Stimulated activated CD4-positive, alpha-beta T cell treated with anti-CD3 and anti-CD28 coated beads, Interleukin-2, amount 100 ng/mL, for 24 hours (primary cell): Measurements from ENCODE around the gene RAB44.
"Not testable (repeated sequence)": the region's sequence is repeated elsewhere in the genome, so short reads cannot be mapped to it uniquely, and the experiment has no call there.

Experiments
- DNase-seq, 2 donors: peaks; one replicate each; pipeline ENCODE4 v3.0.0-alpha.2; 2020

RAB44 gene

DNA sequence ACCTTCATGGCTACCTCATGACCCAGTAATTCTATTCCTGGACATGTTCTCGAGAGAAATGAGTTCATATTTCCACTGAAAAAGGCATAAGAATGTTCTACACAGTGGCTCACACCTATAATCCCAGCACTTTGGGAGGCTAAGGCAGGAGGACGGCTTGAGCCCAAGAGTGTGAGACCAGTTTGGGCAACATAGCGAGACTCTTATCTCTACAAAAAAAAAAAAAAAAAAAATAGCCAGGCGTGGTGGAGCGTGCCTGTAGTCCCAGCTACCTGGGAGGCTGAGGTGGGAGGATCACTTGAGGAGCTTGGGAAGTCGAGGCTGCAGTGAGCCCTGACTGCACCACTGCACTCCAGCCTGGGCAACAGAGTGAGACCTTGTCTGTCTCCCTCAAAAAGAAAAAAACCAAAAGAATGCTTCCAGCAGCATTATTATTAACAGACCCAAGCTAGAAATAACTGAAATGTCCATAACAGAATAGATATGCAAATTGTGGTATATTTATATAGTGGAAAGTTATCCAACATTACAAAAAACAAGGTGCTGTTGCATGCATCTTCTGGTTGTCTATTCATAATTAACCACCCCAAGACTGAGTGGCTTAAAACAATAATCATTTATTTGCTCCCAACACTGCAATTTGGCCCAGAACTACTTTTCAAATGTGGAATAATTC, 9.4 kb upstream of the RAB44 start:
- no peak for DNase-seq

DNA sequence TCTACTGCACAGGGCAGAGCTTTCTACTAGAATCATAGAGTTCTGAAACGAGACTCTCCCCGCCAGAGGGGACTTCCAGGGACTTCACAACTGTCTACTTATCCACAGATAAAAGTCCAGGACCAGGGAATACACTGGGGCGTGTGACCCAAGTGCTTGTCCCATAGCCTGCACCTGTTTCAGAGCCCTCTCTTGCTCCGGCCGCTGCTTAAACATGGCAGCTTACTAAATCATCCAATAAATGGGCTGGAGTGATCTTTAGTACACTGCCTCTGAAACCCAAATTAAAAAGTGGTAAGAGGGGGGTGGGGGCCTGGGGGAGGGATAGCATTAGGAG, 8.9 kb upstream of the RAB44 start:
- DNase-seq = no peak

- DNase-seq = no peak
Measured at GRCh38 chr6:36691011-36691410, 6.6 kb upstream of the RAB44 start.

DNA sequence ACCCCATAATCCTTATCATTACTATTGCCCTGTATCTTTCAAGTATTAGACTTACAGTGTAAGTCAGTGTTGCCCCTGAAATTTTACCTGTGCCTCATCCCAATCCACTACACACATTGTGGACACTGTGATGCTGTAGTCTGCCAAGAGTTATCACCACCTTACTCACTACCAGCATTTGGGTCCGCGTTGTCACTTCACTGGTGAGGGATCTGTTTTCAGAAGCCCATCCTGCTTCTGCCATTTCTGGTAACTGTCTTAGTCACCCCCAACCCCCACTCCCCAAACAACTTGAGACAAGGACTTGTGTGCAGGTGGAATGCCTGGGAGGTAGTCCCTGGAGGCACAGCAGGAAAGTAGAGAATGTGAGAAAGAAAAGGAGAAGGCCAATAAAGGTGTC, 6.0 kb upstream of the RAB44 start:
- DNase-seq = no peak

GRCh38 chr6:36692220-36692619, 5.4 kb upstream of the RAB44 start:
- DNase-seq = no peak

- DNase-seq = no peak
Measured at GRCh38 chr6:36692861-36693702, 4.5 kb upstream of the RAB44 start.

GRCh38 chr6:36694616-36695015, 3.0 kb upstream of the RAB44 start:
- DNase-seq = no peak

- DNase-seq = no peak
Measured at GRCh38 chr6:36695414-36695813, 2.2 kb upstream of the RAB44 start.

DNA sequence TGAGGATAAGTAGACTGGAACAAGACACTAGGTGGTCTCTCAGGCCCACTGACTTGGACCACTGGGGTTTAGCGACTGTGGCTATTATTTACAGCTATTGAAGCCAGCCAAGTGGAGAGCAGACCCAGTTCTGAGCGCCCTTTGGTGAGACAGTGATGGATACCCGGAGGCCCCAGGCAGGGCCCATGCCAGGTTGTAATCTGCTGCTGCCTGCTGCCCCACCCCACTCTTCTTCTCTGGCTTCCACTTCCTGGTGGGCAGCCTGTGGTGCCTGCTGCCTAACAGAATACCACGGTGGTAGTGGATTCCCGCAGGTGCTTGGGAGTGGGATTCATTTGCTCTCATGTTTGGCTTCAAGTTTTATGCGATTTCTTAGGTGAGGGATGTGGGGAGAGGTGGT, 570 bp downstream of the RAB44 start:
- no peak for DNase-seq

GRCh38 chr6:36698871-36699271, 1.2 kb downstream of the RAB44 start:
- no peak for DNase-seq

- no peak for DNase-seq
Measured at GRCh38 chr6:36699348-36699747, 1.7 kb downstream of the RAB44 start.

DNA sequence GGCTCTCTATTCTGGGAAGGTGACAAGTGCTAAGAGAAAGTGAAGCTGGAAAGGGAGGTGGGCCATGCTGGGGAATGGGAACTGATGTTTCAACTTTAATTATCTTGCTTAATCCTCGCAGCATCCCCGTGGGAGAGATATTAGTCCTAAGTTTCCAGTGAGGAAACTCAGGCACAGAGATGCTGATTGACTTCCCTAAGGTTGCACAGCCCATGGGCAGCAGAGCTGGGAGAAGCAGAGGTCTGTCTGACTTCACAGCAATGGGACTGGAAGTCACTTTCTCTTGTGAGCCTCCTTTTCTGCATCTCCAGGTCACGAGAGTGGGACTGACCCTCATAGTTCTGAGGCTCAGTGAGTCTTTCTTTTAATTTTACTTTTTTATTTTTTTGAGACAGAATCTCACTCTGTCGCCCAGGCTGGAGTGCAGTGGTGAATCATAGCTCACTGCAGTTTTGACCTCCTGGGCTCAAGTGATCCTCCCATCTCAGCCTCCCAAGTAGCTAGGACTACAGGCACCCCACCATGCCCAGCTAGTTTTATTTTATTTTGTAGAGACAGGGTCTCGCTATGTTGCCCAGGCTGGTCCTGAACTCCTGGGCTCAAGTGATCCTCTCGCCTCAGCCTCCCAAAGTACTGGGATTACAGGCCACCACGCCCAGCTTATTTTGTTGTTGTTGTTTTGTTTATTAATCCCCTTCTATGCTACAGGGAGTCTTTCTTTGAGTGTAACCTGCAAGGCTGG, 2.6 kb downstream of the RAB44 start:
- no peak for DNase-seq

DNA sequence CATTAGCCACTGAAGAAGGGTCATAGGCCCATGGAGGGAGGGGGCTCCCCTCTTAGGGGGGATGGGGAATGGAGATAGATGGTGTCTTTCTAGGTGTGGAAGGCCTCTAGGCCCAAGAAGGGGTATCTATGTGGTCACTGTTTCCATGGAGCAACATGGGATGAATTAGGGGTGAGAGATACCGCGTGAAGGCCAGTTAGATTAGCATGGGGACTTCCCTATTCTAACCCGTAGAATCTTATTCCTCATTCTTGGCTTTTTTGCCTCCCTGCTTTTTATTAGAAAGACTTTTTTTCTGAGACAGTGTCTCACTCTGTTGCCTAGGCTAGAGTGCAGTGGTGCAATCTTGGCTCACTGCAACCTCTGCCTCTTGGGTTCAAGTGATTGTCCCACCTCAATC, 3.2 kb downstream of the RAB44 start:
- DNase-seq = no peak

DNA sequence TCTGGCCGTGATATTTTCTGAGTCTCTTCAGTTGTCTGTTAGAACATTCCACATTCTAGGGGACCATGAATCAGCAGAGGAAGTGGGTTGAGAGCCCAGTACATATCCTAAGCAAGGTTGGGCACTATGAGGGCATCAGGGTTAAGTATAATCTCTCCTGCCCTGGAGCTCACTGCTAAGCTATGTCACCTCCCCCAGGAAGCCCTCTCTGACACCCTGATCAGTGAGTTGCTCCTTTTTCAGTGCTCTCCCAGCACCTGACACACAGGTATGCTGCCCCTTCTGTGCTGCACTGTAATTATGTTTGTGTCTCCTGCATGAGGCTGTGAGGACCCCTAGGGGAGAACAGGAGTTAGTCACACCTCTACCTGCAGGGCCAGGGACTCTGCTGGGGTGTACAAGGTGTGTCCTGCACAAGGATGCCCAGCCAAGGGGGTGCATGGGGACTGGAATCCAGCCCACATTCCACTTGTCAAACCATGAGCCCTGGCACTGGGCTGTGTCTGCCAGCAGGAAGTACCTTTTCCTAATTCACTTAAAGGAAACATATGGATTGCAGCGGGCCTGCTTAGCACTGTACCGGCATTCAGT, 3.9 kb downstream of the RAB44 start:
- no peak for DNase-seq

DNA sequence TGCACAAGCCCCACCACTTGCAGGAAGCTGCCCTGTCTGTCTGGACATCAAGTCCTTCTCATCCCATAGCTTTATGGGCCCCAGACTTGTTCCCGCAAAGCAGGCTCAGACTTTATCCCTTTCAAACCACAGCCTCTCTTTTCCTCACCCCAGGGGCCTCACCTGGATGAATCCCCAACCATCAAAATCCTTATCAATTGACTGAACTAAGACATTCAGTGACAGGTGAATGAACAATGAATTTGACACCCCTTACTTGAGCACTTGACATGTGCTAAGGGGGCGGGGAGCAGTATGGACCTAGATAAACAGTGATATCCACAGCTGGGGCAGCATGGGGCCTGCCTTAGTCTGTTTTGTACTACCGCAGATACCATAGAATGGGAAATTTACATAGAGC, 5.0 kb downstream of the RAB44 start:
- DNase-seq = no peak

- no peak for DNase-seq
Measured at GRCh38 chr6:36703081-36703606, 5.5 kb downstream of the RAB44 start.

DNA sequence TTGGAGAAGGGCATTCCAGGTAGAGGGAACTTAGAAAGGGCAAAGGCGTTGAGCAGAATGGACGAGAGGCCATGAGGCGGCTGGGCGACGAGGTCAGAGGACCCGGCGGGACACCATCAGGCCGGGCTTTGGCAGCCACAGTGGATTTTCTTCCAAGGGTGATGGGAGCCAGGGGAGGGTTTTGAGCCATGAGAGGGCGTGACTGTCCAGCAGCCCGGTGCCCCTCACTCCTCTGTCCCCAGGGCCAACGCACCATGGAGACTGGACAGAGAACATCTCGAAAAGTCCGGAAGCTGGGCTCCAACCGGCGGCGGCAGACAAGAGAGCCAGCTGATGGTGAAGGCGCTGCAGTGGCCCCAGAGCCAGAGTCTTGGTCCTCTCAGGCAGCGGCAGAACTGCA, 6.4 kb downstream of the RAB44 start:
- no peak for DNase-seq

- not testable (repeated sequence) for DNase-seq
Measured at GRCh38 chr6:36704961-36705577, 7.4 kb downstream of the RAB44 start.

- DNase-seq = no peak
Measured at GRCh38 chr6:36706339-36706738, 8.7 kb downstream of the RAB44 start.

GRCh38 chr6:36712816-36713215, 15.2 kb downstream of the RAB44 start:
- no peak for DNase-seq

- DNase-seq = no peak
Measured at GRCh38 chr6:36713846-36714245, 16.2 kb downstream of the RAB44 start.

DNA sequence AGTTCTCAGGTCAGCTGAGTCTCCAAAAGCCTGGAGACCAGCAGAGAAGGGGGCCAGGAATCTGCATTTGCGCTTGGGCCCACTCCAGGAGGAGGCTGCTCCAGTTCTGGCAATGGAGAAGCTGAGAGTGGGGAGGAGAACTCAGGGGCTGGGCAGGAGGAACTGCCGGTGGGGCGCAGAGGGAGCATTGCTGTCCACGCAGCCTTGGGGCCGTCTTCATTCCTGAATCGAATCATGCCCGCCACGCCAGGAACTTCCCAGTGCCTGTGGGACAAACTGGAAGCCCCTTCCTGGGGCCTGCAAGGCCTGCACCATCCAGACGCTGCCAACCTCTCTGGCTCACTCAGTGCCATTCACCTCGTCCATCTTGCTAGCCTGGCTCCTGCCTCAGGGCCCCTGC, 16.9 kb downstream of the RAB44 start:
- no peak for DNase-seq

- DNase-seq = no peak
Measured at GRCh38 chr6:36715469-36715868, 17.8 kb downstream of the RAB44 start.
